ENCODE measurements around the gene ZPR1. TPM values are rescaled to one million over a fixed set of nuclear protein-coding genes. Genes with fewer than 3 reads are reported as not detected.

Gene ZPR1
- total RNA-seq, 1 donor: 37.1 TPM

DNA sequence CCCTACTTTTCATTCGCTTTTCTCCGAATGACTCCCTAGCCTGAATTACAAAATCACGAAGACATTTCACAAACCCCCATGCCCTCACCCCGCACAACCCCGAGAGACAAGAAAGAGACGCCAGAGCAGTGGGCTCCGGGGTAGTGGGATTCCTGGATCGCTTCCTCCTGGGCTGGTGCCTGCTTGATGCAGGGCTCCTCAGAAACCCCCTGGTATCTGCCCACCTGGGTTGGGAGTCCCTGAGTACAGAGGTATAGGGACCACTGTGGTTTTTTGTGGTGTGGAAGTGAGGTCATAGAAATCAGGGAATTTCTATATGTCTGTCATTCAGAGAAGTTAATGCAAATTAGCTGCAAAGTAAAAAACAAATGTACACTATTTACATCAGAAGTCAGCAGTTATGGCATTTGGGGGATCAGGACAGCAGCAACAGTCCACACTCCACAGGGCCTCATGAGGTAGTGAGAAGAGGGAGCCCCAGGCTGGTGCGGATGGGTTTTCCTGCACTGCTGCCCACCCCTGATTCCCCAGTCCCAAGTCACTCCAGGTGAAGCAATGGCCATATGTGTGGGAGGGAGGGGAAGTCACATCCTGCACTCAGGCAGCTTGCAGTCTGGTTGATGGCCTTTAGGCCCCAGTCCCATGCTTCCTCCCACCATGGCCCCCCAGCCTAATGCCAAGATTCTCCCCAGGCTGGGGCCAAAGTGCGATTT is 54.6 kb downstream of the ZPR1 start:
- no peak overlapping the region for H3K4me3 ChIP-seq (ENCODE audit: low read depth, low read length)
- TF ChIP-seq, protein P1, sequence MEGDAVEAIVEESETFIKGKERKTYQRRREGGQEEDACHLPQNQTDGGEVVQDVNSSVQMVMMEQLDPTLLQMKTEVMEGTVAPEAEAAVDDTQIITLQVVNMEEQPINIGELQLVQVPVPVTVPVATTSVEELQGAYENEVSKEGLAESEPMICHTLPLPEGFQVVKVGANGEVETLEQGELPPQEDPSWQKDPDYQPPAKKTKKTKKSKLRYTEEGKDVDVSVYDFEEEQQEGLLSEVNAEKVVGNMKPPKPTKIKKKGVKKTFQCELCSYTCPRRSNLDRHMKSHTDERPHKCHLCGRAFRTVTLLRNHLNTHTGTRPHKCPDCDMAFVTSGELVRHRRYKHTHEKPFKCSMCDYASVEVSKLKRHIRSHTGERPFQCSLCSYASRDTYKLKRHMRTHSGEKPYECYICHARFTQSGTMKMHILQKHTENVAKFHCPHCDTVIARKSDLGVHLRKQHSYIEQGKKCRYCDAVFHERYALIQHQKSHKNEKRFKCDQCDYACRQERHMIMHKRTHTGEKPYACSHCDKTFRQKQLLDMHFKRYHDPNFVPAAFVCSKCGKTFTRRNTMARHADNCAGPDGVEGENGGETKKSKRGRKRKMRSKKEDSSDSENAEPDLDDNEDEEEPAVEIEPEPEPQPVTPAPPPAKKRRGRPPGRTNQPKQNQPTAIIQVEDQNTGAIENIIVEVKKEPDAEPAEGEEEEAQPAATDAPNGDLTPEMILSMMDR (IDR thresholded peaks at IDR 0.05; ENCODE audit: insufficient read depth, low read length): no peak
- DNase-seq (ENCODE audit: low read depth): no peak

DNA sequence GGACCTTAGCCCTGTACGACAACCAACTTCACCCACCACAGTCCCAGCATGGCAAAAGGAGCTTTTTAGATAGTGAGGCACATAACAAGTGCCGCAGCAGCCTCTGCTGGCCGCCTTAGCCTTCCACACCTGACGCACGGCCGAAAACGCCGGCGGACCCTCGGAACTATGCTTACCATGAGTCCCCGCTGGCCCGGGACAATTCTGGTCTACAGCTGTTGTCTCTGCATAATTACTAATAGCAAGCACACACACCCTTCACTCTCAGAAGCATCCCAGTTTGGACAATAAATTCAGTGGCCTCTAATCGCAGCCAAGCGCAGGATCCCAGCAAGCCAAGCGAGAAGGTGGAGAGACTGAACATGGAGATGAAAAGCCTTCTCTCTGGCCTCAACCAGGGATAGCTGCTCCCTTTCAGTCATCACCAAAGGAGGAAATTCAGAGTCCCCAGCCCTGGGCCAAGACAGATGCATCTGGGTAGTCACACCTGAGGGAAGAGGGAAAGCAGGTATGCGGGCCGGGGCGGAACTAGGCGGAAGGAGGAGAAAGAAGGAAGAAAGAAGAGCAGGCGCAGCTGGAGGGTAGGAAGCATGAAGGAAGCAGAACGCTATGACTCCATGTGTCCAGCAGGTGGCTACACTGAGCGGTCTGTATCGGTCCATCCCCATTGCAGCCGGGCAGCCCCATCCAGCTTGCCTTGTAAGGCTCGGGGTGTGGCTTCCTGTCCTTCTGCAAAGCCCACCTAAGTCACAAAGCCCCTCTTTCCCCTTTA is 55.4 kb downstream of the ZPR1 start:
- TF ChIP-seq, protein P1 (IDR thresholded peaks at IDR 0.05; ENCODE audit: insufficient read depth, low read length): peak; percentile 93
- DNase-seq (ENCODE audit: low read depth): peak; percentile 70
- no peak overlapping the region for H3K4me3 ChIP-seq (ENCODE audit: low read depth, low read length)

DNA sequence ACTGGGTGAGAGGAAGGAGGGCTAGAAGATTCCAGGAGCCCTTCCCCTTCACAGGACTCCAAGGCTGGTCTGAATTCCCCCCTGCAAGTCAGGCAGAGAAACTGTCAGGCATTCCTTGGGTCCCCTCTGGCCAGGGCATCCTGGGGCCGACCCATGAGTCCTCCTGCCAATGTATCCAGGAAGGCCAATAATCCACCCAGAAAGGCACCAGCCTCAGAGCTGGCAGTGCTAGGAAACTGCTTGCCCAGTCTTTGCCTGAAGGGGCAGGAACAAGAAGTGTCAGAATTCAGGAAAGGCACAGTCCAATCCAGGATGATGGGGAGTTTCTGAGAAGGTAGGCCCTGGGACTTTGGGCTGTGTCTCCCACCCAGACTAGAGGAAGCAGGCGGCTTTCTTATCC is 56.0 kb downstream of the ZPR1 start:
- no peak overlapping the region for H3K4me3 ChIP-seq (ENCODE audit: low read depth, low read length)
- TF ChIP-seq, protein P1 (IDR thresholded peaks at IDR 0.05; ENCODE audit: insufficient read depth, low read length): no peak
- no peak for DNase-seq (ENCODE audit: low read depth)

DNA sequence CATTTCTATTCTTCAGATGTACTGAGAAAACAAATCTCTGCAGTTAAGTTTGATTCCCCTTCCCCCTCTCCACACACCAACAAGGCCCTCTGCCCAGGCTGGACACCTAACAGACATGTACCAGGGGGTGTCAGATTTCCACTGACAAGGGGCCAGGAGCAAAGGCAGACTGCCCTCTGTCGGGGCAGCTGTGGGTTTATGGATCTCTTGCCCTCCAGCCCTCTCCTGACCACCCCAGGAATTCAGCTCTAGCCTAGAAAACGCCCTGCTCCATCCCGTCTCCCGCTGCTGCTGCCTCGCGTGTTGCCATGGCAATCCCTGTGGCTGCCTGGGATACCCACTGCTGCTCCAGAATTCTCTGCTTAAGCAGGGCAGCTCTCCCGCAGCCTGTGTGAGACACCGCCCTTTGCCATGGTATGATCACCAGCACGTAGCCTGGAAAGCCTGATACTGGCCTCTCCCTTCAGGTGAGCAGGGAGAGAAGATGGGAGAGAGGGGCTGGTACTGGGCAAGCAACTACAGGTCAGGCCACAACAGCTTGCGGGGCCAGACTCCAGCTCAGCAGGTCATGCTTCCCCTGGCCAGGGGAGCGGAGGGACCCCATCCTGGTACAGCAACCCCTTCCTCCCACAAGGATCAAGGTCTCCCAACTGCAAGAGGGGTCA is 56.6 kb downstream of the ZPR1 start:
- H3K4me3 ChIP-seq (ENCODE audit: low read depth, low read length): no peak overlapping the region
- DNase-seq (ENCODE audit: low read depth): peak; percentile 28
- TF ChIP-seq, protein P1 (IDR thresholded peaks at IDR 0.05; ENCODE audit: insufficient read depth, low read length): no peak

DNA sequence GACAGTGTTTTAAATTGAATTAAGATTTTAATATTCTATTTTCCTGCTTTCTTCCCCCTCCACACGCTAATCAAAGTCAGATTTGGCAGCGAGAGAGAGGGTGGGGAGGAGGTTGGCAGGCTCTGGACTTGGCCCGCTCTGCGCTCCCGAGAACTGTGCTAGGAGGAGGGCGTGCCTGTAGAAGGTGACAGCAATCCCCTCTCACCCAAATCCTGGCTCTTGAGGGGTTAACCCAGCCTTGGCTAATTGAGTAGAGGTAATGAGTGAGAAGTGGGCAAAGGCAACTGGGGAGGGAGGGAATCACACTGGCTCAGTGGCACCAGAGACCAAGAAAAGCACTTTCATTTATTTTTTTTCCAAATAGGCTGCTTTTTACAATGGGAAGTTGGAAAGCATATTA is 57.2 kb downstream of the ZPR1 start:
- H3K4me3 ChIP-seq (ENCODE audit: low read depth, low read length): no peak overlapping the region
- TF ChIP-seq, protein P1 (IDR thresholded peaks at IDR 0.05; ENCODE audit: insufficient read depth, low read length): no peak
- peak; percentile 49 for DNase-seq (ENCODE audit: low read depth)

DNA sequence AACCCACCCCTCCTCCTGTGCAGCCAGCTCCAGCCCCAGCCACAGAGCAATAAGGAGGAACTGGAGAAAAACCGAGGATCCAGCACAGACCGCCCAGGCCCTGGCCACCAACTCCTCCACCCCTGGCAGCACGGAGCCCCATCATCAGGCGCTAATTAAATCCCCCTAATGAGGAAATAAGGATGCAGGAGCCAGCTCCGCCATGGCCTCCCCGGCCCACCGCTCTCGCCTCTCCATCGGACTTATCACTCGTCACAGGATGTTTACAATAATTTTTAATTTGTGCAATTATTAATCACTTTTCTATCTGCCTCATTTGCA is 57.6 kb downstream of the ZPR1 start:
- no peak for DNase-seq (ENCODE audit: low read depth)
- H3K4me3 ChIP-seq (ENCODE audit: low read depth, low read length): no peak overlapping the region
- TF ChIP-seq, protein P1 (IDR thresholded peaks at IDR 0.05; ENCODE audit: insufficient read depth, low read length): no peak
